SK-N-MC (cell line): ENCODE measurements around the gene DPYSL4.

Experiments used
- EZH2 ChIP-seq: fragments of 200-600 bp; sonication (generic); IDR thresholded peaks from one replicate; pipeline ENCODE4 v1.6.1; 2017; ENCODE audit warnings: antibody characterized with exemption
- POLR2AphosphoS5 ChIP-seq: IDR thresholded peaks from 2 replicates; pipeline ENCODE4 v1.6.1; 2012; ENCODE audit warnings: mild to moderate bottlenecking, low read depth, low read length, borderline replicate concordance

- TF ChIP-seq POLR2AphosphoS5 (no peak), EZH2 (no peak)
Observed at GRCh38 chr10:132204078-132204780, 17.5 kb downstream of the DPYSL4 start.
